ENCODE results near the gene ABCG1.

ABCG1 gene

DNA sequence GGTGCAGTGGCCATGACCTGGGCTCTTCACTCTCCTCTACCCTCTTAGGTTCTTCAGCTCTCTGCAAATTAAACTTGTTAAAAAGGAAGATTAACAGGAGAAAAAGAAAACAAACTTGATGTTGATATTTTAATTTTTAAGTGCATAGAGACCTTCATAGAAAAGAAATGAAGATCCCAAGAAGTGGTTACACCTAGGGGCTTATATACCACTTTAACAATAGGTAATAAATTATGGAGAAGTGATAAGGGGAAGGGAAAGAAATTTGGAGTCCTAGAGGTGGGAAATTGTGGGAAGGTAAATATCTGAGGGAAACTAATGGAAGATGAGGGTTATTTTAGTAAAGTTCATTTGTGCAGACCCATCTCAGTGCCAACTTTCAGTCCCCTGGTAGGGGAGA lies 112.7 kb downstream of the ABCG1 start:
- DNase-seq, result no peak

DNA sequence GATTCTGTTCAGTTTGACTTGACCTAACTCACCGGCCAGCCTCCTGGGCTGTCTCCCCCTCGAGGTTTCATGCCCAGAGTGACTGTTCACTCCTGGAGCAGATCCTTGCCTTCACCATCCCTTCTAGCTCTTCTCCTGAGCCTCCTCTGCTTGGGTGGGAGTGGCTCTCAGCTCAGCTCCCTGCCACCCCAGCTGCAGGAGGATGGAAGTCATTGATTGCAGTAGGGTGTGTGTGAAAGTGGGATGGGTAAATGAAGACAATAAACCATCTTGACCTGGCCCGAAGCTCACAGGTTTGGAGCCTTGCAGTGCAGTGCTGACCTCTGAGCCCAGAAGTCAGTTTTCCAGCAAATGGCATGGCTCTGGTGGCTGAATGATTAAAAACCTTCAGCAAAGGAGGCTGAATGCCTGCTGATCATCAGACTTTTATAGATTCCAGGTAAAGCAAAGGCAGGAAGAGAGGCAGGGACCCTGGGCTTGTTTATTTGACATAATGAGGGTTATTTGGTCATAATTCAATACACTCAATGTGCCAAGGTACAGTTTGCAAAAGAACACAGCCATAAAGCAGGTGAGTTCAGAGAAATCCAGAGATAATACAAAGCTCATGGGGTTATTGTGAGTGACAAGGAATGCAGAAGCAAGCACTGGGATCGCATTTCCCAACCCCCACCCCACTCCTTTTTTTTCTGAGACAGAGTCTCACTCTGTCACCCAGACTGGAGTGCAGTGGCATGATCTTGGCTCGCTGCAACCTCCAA lies 113.8 kb downstream of the ABCG1 start:
- no peak for DNase-seq

DNA sequence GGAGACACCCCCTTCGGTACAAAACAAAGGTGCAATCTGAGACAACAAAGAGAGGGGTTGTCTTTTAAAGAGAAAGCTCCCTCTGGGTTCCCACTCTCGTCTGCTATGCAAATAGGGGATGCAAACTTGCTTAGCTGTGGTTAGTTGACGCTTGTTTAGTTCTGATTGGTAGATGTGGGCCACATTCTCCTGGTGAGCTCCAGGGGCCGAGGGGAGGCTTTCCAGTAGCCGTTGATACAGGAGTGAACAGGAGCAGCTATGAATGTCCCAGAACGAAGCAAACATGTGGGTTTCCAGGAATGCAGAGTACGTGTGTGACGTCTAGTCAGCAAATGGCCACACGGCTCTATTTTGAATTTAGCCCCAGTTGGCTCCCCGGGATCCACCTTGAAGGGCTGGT lies 117.1 kb downstream of the ABCG1 start:
- DNase-seq, result peak; percentile 91

DNA sequence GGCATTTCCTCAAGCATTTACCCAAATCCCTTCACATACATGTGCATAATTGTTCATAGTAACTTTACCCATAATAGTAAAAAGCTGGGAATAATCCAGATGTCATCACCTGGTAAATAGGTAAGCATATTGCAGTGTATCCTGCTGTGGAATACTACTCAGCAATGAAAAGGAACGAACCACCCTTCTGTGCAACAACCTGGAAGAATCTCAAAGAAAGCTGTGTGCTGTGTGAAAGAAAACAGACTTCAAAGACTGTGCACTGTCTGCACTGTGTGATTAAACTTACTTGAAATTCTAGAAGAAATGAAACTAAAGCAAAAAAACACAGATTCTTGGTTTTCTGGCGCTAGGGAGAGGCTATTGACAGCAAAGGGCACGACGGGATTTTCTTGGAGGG lies 118.3 kb downstream of the ABCG1 start:
- DNase-seq, result no peak

DNA sequence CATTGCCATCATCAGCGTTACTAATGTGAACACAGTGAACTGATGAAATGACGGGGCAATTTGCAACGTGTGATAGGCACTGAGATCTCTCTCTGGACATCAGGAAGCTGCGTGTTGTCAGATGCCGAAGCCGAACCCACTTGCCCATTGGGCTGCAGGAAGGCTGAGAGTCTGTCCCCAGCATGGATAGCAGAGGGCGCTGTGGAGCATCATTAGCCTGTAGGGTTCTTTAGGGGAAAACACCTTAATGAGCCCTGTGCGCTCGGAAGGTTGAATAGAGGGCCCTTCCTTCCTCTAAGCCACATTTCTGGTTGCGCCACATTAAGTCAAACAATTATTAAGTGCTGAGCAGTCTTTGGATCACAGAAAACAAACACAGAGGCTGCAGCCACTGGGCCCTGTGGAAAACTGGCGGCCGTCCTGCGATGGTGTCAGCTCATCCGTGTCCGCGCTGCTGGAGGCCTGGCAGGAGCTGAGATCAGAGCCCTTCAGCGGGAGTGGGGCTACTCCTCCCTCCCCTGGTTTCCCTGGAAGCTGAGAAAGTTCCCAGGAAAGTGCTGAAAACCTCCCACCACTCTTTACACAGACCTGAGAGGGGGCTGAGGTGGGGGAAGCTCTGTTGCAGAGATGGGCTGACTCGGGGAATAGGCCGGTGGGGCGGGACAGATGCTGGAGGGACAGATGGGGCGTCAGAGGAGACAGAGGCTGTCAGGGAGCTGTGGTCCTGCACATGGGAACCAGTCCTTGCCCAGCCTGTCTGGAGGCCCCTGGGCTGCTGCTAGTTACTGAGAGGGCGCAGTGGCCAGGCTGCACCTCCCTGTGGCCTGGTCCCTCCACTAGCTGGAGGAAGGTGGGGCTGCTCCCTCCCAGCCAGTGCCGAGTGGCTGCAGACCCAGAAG lies 119.1 kb downstream of the ABCG1 start:
- peak; percentile 42 for DNase-seq

DNA sequence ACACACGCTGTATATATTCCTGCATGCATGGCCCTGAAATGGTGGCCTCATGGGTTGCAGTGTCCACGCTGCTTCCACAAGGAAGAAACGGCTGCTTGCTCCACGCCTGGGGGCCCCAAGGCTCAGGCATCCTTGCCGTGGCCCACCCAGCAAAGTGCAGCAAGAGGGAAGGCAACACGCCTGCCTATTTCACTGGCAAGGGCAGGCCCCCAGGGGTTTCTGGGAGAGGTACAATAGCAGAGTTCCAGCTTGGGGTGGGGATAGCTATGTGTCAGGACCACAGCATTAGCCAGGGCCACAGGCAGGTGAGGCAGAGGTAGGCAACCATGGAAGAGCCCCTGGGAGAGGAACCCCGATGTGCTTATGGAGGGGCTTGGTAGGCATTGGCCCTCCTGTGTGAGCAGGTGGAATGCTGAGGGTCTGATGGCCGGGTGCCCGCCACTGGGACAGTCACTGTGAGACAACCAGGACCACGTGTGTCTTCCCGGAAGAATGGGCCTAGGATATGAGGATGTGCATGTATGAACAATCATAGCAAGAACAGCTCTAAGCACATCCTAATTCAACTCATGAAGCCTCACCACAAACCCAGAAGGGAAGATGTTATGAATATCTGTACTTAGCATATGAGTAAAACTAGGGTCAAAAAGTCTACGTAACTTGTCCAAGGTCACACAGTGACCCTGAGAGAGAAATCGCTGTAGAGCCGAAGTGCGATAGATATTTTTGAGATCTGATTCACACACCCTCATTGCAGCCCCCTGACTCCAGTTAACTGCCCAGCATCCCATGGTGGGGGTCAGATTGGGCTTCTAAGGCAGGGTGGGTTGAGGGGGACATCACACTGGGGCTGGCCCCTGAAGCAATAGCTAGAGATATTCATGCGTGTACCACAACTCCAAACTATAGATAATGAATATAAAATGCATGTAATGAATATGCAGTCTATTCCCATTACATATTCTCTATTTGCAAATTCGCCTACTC lies 120.1 kb downstream of the ABCG1 start:
- no peak for DNase-seq

DNA sequence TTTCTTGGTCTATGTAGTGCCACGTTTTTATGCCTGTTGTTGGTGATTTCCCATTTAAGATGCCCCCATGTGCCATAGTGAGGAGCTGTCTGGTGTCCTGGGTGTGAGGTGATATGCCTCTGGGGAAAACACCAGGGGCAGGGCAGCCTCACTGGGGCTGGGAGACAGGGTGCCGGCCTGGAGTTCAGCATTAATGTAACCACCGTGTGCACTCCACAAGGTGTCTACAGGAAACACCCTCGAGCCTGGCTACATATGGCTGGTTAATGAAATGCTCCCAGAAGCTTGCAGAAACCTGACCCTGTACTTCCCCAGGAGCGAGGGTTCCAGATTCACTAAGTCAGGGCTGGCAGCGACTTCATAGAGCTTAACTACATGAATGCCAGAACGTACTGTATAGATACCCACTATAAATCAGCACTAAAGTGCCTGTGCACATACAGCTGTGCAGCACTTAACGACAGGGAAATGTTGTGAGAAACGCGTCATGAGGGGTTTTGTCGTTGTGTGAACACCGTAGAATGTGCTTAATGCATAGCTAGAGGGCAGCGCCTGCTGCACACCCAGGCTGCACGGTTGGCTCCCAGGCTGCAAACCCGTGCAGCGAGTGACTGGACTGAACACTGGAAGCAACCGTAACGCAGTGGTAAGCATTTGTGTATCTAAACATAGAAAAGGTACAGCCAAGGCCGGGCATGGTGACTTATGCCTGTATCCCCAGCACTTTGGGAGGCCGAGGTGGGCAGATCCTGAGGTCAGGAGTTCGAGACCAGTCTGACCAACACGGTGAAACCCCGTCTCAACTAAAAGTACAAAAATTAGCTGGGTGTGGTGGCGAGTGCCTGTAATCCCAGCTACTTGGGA lies 121.5 kb downstream of the ABCG1 start:
- DNase-seq, result no peak

DNA sequence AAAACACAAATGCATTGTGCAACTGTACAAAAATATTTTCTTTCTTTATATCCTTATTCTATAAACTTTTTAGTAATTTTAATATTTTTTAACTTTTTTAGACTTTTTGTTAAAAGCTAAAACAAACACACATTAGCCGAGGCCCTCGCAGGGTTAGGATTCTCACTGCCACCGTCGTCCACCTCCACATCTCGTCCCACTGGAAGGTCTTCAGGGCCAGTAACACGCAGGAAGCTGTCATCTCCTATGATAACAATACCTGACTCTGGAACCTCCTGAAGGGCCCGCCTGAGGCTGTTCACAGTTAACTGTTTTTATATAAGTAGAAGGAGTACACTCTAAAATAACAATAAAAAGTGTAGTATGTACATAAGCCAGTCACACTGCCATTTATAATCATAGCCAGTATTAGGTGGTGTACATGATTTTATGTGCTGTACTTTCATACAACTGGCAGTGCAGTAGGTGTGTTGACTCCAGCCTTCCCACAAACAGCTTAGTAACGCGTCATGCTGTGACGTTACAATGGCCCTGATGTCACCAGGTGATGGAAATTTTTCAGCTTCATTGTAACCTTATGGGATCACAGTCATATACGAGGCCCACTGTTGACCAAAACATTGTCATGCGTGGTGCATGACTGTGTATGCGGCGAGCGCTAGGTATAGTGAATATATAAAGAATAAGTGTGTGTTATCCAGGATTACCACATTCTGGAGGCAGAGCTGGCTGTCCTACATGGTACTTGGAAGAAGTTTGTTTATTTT lies 123.0 kb downstream of the ABCG1 start:
- DNase-seq, result no peak

DNA sequence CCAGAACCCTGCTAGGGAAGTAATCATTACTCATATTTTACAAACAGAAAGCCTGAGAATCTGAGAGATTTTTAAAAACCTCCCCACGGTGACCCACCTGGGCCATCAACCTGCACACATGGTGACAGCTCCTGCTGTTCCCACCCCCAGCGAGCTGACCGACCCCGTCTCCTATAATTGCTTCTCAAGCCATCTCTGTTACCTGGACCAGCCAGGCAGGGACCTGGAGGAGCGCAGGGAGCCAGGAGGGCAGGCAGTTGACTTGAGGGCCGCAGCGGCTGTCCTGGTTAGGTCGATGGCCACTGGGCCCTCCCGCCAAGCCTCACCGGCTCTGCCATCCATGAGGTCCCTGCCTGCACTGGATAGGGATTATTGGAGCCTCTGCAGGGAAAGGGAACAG lies 124.2 kb downstream of the ABCG1 start:
- DNase-seq, result no peak

DNA sequence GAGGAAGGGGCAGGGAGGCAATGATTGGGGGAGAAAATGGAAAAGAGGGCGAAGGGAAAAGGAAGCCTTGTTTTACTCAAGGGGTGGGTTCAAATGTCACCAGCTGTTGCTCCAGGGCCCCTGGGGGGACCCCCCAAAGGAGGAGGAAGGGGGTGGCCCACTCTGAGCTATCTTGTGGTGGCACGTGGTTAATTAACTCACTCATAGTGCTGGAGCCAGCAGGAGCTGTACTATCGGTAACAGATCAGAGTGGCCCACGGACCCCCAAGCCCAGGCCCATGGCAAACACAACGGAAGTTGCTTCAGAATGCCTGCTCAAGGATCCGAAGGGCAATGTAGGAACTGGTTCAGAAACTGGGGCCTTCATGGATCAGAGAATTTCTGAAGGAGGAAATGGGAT lies 124.6 kb downstream of the ABCG1 start:
- DNase-seq, result no peak

DNA sequence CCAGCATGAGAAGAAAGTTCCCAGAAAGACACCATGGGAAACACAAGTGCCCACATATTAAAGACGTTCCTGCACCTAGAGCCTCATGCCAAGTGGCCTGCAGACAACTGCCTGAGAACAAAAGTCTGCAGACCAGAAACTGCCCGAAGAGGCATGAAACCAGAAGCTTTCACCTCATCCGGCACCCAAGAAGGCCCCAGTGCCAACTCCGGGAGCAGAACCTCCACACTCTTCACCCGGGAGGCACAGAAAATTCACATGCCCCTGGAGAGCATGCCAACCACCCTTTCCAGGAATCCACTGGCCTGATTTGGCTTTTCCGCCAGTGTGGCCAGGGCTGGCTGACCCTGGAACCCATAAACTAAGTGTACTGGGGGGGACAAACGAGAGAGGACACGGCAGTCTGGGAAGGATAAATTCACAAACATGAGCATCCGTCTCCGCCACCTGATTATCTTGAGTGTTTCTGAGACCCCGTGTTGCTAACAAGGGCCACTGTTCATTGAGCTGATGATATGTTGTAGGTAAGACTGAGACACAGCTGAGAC lies 125.1 kb downstream of the ABCG1 start:
- no peak for DNase-seq

DNA sequence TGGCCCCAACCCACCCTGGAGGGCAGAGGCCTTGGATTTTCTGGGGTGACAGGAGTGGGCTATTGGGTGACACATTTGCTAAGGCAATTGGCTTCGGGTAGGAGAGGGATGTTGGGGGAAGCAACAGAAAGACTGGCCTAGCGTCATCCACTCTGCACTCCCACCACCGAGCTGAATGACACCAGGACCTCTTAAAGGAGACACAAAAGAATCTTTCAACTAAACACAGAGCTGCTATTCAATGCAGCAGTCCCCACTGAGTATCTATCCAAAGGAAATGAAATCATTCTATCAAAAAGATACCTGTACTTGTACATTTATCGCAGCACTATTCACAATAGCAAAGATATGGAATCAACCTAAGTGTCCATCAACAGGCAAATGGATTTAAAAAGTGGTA lies 125.7 kb downstream of the ABCG1 start:
- DNase-seq, result no peak

DNA sequence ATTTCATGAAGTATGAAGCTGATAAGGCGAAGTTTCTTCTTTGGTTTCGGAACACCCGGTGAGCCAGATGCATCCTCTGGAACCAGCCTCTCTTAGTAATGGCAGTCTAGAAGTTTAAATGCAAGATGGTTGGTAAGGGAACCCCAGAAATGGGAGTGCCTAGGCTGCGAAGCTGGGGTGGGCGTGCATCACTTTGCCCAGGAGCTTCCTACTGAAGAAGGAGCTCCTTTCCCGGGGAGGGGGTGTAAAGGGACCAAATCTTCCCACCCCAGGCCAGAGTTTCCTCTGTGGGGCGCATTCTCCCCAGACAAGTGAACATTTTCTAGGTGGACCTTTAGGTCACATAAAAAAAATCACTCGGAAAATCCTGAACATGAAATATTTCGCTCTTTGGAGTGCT lies 127.5 kb downstream of the ABCG1 start:
- no peak for DNase-seq

All from NCI-H1048 (cell line).